PC-3 (cell line): ENCODE measurements around the gene TRAPPC8. TPM values are rescaled to one million over a fixed set of nuclear protein-coding genes. Genes with fewer than 3 reads are reported as not detected.
"Not testable (repeated sequence)": the region's sequence is repeated elsewhere in the genome, so short reads cannot be mapped to it uniquely, and the experiment has no call there.

Source experiments
- ATAC-seq: fragments of 200-7000 bp; cut with Tn5 transposase; 2 replicates; pipeline ENCODE4 v1.9.1; 2020; ENCODE audit warnings: mild to moderate bottlenecking, moderate library complexity
- BruUV-seq: library from RNA; stranded (reverse); fragments of 400-500 nt; replicated peaks from 2 replicates; lab custom pipeline; 2021; lab: Mats Ljungman, UMichigan
- CTCF ChIA-PET: fragments of 300-600 bp; sonication (Branson Sonifier 250); formaldehyde crosslinking; loops from one replicate; lab custom pipeline; 2022; ENCODE audit warnings: antibody characterized with exemption; lab: Charles Lee
- POLR2A ChIA-PET: fragments of 300-600 bp; sonication (Branson Sonifier 250); formaldehyde crosslinking; loops from one replicate; lab custom pipeline; 2022; ENCODE audit warnings: antibody characterized with exemption; ENCODE audit not compliant: unreplicated experiment; lab: Charles Lee
- DNase-seq: peaks from one replicate; pipeline ENCODE4 v3.0.0-alpha.2; 2015
- H2AFZ ChIP-seq: fragments of 300-600 bp; sonication (generic); 2 replicates; pipeline ENCODE4 v1.6.0; 2016; ENCODE audit warnings: antibody characterized with exemption, low read length
- H3F3A ChIP-seq: fragments of 300-600 bp; sonication (generic); one replicate; pipeline ENCODE4 v1.6.0; 2017; ENCODE audit warnings: antibody characterized with exemption, low read length, control low read depth, mild to moderate bottlenecking; ENCODE audit not compliant: unreplicated experiment
- H3K27ac ChIP-seq: fragments of 300-600 bp; sonication (generic); 2 replicates; pipeline ENCODE4 v1.5.1; 2016; ENCODE audit warnings: mild to moderate bottlenecking, low read length
- H3K27me3 ChIP-seq: fragments of 300-600 bp; sonication (generic); 2 replicates; pipeline ENCODE4 v1.6.1; 2016; ENCODE audit warnings: low read length, mixed read lengths
- H3K36me3 ChIP-seq: fragments of 300-600 bp; sonication (generic); 2 replicates; pipeline ENCODE4 v1.6.1; 2016; ENCODE audit warnings: low read depth, mixed run types, low read length, mixed read lengths
- H3K4me1 ChIP-seq: fragments of 300-600 bp; sonication (generic); 2 replicates; pipeline ENCODE4 v1.5.1; 2016; ENCODE audit warnings: low read length; ENCODE audit not compliant: insufficient read depth
- H3K4me2 ChIP-seq: fragments of 300-600 bp; sonication (generic); 2 replicates; pipeline ENCODE4 v1.6.0; 2016; ENCODE audit warnings: low read length
- H3K4me3 ChIP-seq: fragments of 300-600 bp; sonication (generic); 2 replicates; pipeline ENCODE4 v1.5.1; 2016; ENCODE audit warnings: mild to moderate bottlenecking, low read length, mixed read lengths
- H3K79me2 ChIP-seq: fragments of 300-600 bp; sonication (generic); 2 replicates; pipeline ENCODE4 v1.6.1; 2017; ENCODE audit warnings: low read length, mixed read lengths
- H3K9ac ChIP-seq: fragments of 300-600 bp; sonication (generic); 2 replicates; pipeline ENCODE4 v1.6.0; 2016; ENCODE audit warnings: mild to moderate bottlenecking, low read length
- H3K9me2 ChIP-seq: fragments of 300-600 bp; sonication (generic); replicated peaks from 2 replicates; pipeline ENCODE4 v1.6.1; 2016; ENCODE audit warnings: mixed run types, low read length, mixed read lengths
- H3K9me3 ChIP-seq: fragments of 300-600 bp; sonication (generic); 2 replicates; pipeline ENCODE4 v1.6.1; 2016; ENCODE audit warnings: low read length, mixed read lengths
- H4K20me1 ChIP-seq: fragments of 300-600 bp; sonication (generic); 2 replicates; pipeline ENCODE4 v1.6.1; 2016; ENCODE audit warnings: low read length, mixed read lengths
- EZH2 ChIP-seq: fragments of 300-600 bp; sonication (generic); IDR thresholded peaks from one replicate; pipeline ENCODE4 v1.6.1; 2017; ENCODE audit warnings: antibody characterized with exemption, mild to moderate bottlenecking, low read length; ENCODE audit not compliant: unreplicated experiment
- EZH2phosphoT487 ChIP-seq: fragments of 300-600 bp; sonication (generic); IDR thresholded peaks from 2 replicates; pipeline ENCODE4 v1.6.1; 2018; ENCODE audit warnings: mild to moderate bottlenecking, antibody characterized with exemption, low read length, borderline replicate concordance
- intact Hi-C: fragments of 100-400 bp; cut with micrococcal nuclease; formaldehyde crosslinking; loops from 2 replicates; pipeline ENCODE4 v1.9.0; 2023
- total RNA-seq: library from RNA; depleted of rRNA; stranded (reverse); fragments of >200 nt; gene quantifications from 2 replicates; pipeline ENCODE4 v1.2.3, GENCODE V29; 2014
- TF ChIP-seq, protein P1 (sequence below): fragments of 300-600 bp; sonication (generic); conservative IDR thresholded peaks from 2 replicates; pipeline ENCODE4 v1.5.1; 2017; ENCODE audit warnings: antibody characterized with exemption, low read depth, mild to moderate bottlenecking, low read length

Gene TRAPPC8
- total RNA-seq, 1 experiment from 2014 or later, result 10.2 TPM

DNA sequence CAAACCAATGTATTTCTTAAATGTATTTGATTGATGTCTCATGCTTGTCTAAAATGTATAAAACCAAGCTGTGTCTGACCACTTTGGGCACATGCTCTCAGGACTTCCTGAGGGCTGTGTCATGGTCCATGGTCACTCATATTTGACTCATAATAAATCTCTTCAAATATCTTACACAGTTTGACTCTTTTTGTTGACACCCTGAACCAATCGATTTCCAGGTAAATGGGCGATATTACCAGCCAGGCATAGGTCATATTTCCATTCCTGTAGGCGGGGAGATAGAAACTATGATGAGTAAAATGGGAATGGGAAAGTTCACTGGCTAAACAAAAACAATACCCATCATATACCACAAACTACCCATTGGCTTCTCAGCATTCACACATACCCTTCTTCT is 9.3 kb upstream of the TRAPPC8 start:
- no peak for TF ChIP-seq EZH2
- TF ChIP-seq, protein P1, sequence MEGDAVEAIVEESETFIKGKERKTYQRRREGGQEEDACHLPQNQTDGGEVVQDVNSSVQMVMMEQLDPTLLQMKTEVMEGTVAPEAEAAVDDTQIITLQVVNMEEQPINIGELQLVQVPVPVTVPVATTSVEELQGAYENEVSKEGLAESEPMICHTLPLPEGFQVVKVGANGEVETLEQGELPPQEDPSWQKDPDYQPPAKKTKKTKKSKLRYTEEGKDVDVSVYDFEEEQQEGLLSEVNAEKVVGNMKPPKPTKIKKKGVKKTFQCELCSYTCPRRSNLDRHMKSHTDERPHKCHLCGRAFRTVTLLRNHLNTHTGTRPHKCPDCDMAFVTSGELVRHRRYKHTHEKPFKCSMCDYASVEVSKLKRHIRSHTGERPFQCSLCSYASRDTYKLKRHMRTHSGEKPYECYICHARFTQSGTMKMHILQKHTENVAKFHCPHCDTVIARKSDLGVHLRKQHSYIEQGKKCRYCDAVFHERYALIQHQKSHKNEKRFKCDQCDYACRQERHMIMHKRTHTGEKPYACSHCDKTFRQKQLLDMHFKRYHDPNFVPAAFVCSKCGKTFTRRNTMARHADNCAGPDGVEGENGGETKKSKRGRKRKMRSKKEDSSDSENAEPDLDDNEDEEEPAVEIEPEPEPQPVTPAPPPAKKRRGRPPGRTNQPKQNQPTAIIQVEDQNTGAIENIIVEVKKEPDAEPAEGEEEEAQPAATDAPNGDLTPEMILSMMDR, result no peak
- no peak for TF ChIP-seq EZH2phosphoT487
- Histone ChIP-seq H3K36me3 (no peaks in the 10 kb centered on the region), H3K79me2 (no peaks in the 10 kb centered on the region), H3F3A (no peaks in the 10 kb centered on the region), H3K27ac (no peak overlapping the region), H3K9ac (no peak overlapping the region), H3K9me3 (no peaks in the 10 kb centered on the region), H3K4me3 (no peak overlapping the region), H3K9me2 (no peaks in the 10 kb centered on the region), H3K4me1 (no peaks in the 10 kb centered on the region), H3K4me2 (no peak overlapping the region), H2AFZ (no peak overlapping the region), H4K20me1 (no peaks in the 10 kb centered on the region), H3K27me3 (no peaks in the 10 kb centered on the region)
- no peak for DNase-seq
- BruUV-seq, result no TSS peak
- intact Hi-C loops, result no loop called here
- CTCF ChIA-PET, result no interaction called here
- ATAC-seq, result no peak
- POLR2A ChIA-PET, result no interaction called here

DNA sequence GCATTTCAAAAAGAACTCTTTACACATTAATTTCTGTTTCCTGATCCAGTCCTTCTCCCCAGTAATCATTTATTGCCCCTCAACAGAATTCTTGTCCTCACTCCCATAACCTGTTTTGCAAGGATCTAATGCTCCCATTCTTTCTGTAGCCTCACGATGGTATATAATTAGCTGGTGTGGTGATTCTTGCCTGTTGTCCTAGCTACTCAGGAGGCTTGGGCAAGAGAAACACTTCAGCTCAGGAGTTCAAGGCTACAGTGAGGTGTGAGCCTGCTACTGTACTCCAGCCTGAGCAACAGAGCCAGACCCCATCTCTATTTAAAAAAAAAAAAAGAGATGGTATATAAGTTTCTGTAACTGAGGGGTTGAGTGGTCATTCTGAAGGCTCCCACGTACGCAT is 7.7 kb upstream of the TRAPPC8 start:
- no peak overlapping the region for H2AFZ ChIP-seq
- no peaks in the 10 kb centered on the region for H3F3A ChIP-seq
- no peak overlapping the region for H3K9ac ChIP-seq
- no peak overlapping the region for H3K27ac ChIP-seq
- H3K9me3 ChIP-seq, result no peaks in the 10 kb centered on the region
- no peaks in the 10 kb centered on the region for H4K20me1 ChIP-seq
- no peak overlapping the region for H3K4me2 ChIP-seq
- no peaks in the 10 kb centered on the region for H3K27me3 ChIP-seq
- no TSS peak for BruUV-seq
- ATAC-seq, result no peak
- H3K4me3 ChIP-seq, result no peak overlapping the region
- no peaks in the 10 kb centered on the region for H3K9me2 ChIP-seq
- H3K4me1 ChIP-seq, result no peaks in the 10 kb centered on the region
- ChIA-PET CTCF (no interaction called here), POLR2A (no interaction called here)
- no peaks in the 10 kb centered on the region for H3K36me3 ChIP-seq
- TF ChIP-seq, protein P1, result no peak
- intact Hi-C loops, result no loop called here
- no peak for DNase-seq
- H3K79me2 ChIP-seq, result no peaks in the 10 kb centered on the region

DNA sequence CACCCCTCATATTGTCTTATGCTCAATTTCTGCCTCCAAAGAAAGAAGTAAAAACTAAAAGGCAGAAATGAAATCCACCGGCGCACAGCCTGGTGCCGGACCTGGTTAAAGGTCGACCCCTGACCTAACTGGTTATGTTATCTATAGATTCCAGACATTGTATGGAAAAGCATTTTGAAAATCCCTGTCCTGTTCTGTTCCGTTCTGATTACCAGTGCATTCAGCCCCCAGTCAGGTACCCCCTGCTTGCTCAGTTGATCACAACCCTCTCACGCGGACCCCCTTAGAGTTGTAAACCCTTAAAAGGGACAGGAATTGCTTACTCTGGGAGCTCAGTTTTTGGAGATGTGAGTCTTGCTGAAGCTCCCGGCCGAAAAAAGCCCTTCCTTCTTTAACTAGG is 5.4 kb upstream of the TRAPPC8 start:
- ATAC-seq, H2AFZ ChIP-seq, H3K4me2 ChIP-seq, POLR2A ChIA-PET, H3K79me2 ChIP-seq, H3K36me3 ChIP-seq, H3K9me3 ChIP-seq, intact Hi-C loops, H4K20me1 ChIP-seq, H3K27me3 ChIP-seq, H3K4me3 ChIP-seq, DNase-seq, H3K27ac ChIP-seq, CTCF ChIA-PET, H3K9ac ChIP-seq, BruUV-seq, H3K4me1 ChIP-seq, H3K9me2 ChIP-seq, H3F3A ChIP-seq: not testable (repeated sequence)
